IPS DF 6.9 (cell line): ENCODE measurements around the gene HSD17B14.
A peak's percentile ranks its signal among the peaks of the same experiment; 100 is the strongest.
"Not testable (repeated sequence)": the region's sequence is repeated elsewhere in the genome, so short reads cannot be mapped to it uniquely, and the experiment has no call there.

Experiments
- DNase-seq: peaks from one replicate; pipeline ENCODE4 v3.0.0-alpha.2; 2013; ENCODE audit warnings: low read depth, low spot score
- H3K27ac ChIP-seq: one replicate; pipeline ENCODE4 v1.5.1; 2013; ENCODE audit warnings: low read length, control low read depth
- H3K27me3 ChIP-seq: 2 replicates; pipeline ENCODE4 v1.6.1; 2013; ENCODE audit warnings: mild to moderate bottlenecking, low read length; ENCODE audit not compliant: control insufficient read depth, insufficient read depth
- H3K36me3 ChIP-seq: 2 replicates; pipeline ENCODE4 v1.6.1; 2013; ENCODE audit warnings: low read length; ENCODE audit not compliant: control insufficient read depth, insufficient read depth
- H3K4me1 ChIP-seq: 2 replicates; pipeline ENCODE4 v1.6.1; 2013; ENCODE audit warnings: low read length; ENCODE audit not compliant: control insufficient read depth, insufficient read depth
- H3K4me3 ChIP-seq: 2 replicates; pipeline ENCODE4 v1.5.1; 2013; ENCODE audit warnings: mild to moderate bottlenecking, low read length
- H3K9me3 ChIP-seq: 2 replicates; pipeline ENCODE4 v1.6.1; 2013; ENCODE audit warnings: low read length, inconsistent platforms; ENCODE audit not compliant: control insufficient read depth, insufficient read depth
- WGBS: extraction: QIAGEN DNeasy Blood & Tissue Kit; methylation state at CpG from one replicate; pipeline ENCODE4 v1.1.7; 2013; ENCODE audit warnings: mixed read lengths, missing lambda C conversion rate; ENCODE audit not compliant: insufficient read length, insufficient coverage; 5-methylcytosine and 5-hydroxymethylcytosine counted together

HSD17B14 gene

GRCh38 chr19:48846659-48847058 lies 10.4 kb upstream of the HSD17B14 start:
- H3K27ac ChIP-seq, DNase-seq, H3K4me3 ChIP-seq, H3K36me3 ChIP-seq, H3K4me1 ChIP-seq, H3K9me3 ChIP-seq, H3K27me3 ChIP-seq: not testable (repeated sequence)
- no CpG with 5 or more reads among the region's 3 CpGs for WGBS

GRCh38 chr19:48845384-48845783 lies 9.1 kb upstream of the HSD17B14 start:
- H3K9me3 ChIP-seq, result no peaks in the 10 kb centered on the region
- H3K36me3 ChIP-seq, result peaks cover 2% of the 10 kb centered on the region; the same call in 1 of the 2 replicates
- H3K4me1 ChIP-seq, result no peaks in the 10 kb centered on the region
- no peak for DNase-seq
- H3K4me3 ChIP-seq, result no peak overlapping the region
- WGBS, result no CpG with 5 or more reads among the region's 15 CpGs
- no peak overlapping the region for H3K27ac ChIP-seq
- no peaks in the 10 kb centered on the region for H3K27me3 ChIP-seq

GRCh38 chr19:48844472-48844871 lies 8.2 kb upstream of the HSD17B14 start:
- Histone ChIP-seq H3K4me3 (no peak overlapping the region), H3K4me1 (no peaks in the 10 kb centered on the region), H3K27me3 (no peaks in the 10 kb centered on the region), H3K9me3 (no peaks in the 10 kb centered on the region), H3K27ac (no peak overlapping the region), H3K36me3 (peaks cover 2% of the 10 kb centered on the region; the same call in 1 of the 2 replicates)
- no CpG with 5 or more reads among the region's 2 CpGs for WGBS
- no peak for DNase-seq

GRCh38 chr19:48842789-48843162 lies 6.5 kb upstream of the HSD17B14 start:
- Histone ChIP-seq H3K9me3 (no peaks in the 10 kb centered on the region), H3K36me3 (peaks cover 2% of the 10 kb centered on the region; the same call in 1 of the 2 replicates), H3K27me3 (no peaks in the 10 kb centered on the region), H3K4me3 (no peak overlapping the region), H3K4me1 (no peaks in the 10 kb centered on the region), H3K27ac (no peak overlapping the region)
- no peak for DNase-seq
- no CpG with 5 or more reads among the region's 2 CpGs for WGBS

- no peak overlapping the region for H3K4me3 ChIP-seq
- no peaks in the 10 kb centered on the region for H3K27me3 ChIP-seq
- WGBS, result no CpG with 5 or more reads among the region's 6 CpGs
- DNase-seq, result no peak
- no peaks in the 10 kb centered on the region for H3K4me1 ChIP-seq
- H3K27ac ChIP-seq, result no peak overlapping the region
- H3K9me3 ChIP-seq, result no peaks in the 10 kb centered on the region
- H3K36me3 ChIP-seq, result no peaks in the 10 kb centered on the region; the same call in 1 of the 2 replicates
Observed at GRCh38 chr19:48841571-48841970, 5.3 kb upstream of the HSD17B14 start.

- no CpG with 5 or more reads among the region's 16 CpGs for WGBS
- H3K4me1 ChIP-seq, result no peaks in the 10 kb centered on the region
- H3K27me3 ChIP-seq, result no peaks in the 10 kb centered on the region
- no peak for DNase-seq
- no peak overlapping the region for H3K4me3 ChIP-seq
- H3K9me3 ChIP-seq, result no peaks in the 10 kb centered on the region
- no peaks in the 10 kb centered on the region; the same call in 1 of the 2 replicates for H3K36me3 ChIP-seq
- H3K27ac ChIP-seq, result no peak overlapping the region
Observed at GRCh38 chr19:48841047-48841446, 4.8 kb upstream of the HSD17B14 start.

GRCh38 chr19:48837687-48838086 lies 1.4 kb upstream of the HSD17B14 start:
- no CpG with 5 or more reads among the region's 9 CpGs for WGBS
- Histone ChIP-seq H3K4me3 (peak overlapping the region; percentile 35; the same call in 1 of the 2 replicates), H3K36me3 (no peaks in the 10 kb centered on the region), H3K4me1 (no peaks in the 10 kb centered on the region), H3K27me3 (no peaks in the 10 kb centered on the region), H3K9me3 (no peaks in the 10 kb centered on the region), H3K27ac (no peak overlapping the region)
- no peak for DNase-seq

- Histone ChIP-seq H3K27me3 (no peaks in the 10 kb centered on the region), H3K4me3 (peak overlapping the region; percentile 35; the same call in 1 of the 2 replicates), H3K36me3 (no peaks in the 10 kb centered on the region), H3K4me1 (no peaks in the 10 kb centered on the region), H3K27ac (no peak overlapping the region), H3K9me3 (no peaks in the 10 kb centered on the region)
- DNase-seq, result peak; percentile 90
- no CpG with 5 or more reads among the region's 29 CpGs for WGBS
Observed at GRCh38 chr19:48837051-48837524, 797 bp upstream of the HSD17B14 start.

GRCh38 chr19:48835734-48836088 lies 580 bp downstream of the HSD17B14 start:
- whole genome bisulfite sequencing, result no CpG with 5 or more reads among the region's 12 CpGs
- H3K9me3 ChIP-seq, result no peaks in the 10 kb centered on the region
- H3K36me3 ChIP-seq, result no peaks in the 10 kb centered on the region
- H3K4me3 ChIP-seq, result peak overlapping the region; percentile 48; the same call in 1 of the 2 replicates
- DNase-seq, result peak; percentile 92
- no peaks in the 10 kb centered on the region for H3K4me1 ChIP-seq
- no peak overlapping the region for H3K27ac ChIP-seq
- no peaks in the 10 kb centered on the region for H3K27me3 ChIP-seq

GRCh38 chr19:48833977-48834376 lies 2.3 kb downstream of the HSD17B14 start:
- no peak overlapping the region for H3K4me3 ChIP-seq
- H3K36me3 ChIP-seq, result no peaks in the 10 kb centered on the region
- no peak for DNase-seq
- no peaks in the 10 kb centered on the region for H3K4me1 ChIP-seq
- H3K27me3 ChIP-seq, result no peaks in the 10 kb centered on the region
- WGBS, result no CpG with 5 or more reads among the region's 5 CpGs
- H3K9me3 ChIP-seq, result no peaks in the 10 kb centered on the region
- no peak overlapping the region for H3K27ac ChIP-seq

GRCh38 chr19:48833049-48833448 lies 3.2 kb downstream of the HSD17B14 start:
- no peaks in the 10 kb centered on the region for H3K27me3 ChIP-seq
- no CpG with 5 or more reads among the region's 5 CpGs for WGBS

More at GRCh38 chr19:48833049-48833448, 3.2 kb downstream of the HSD17B14 start:
- Histone ChIP-seq H3K4me1 (no peaks in the 10 kb centered on the region), H3K36me3 (no peaks in the 10 kb centered on the region), H3K27ac (no peak overlapping the region), H3K9me3 (no peaks in the 10 kb centered on the region), H3K4me3 (no peak overlapping the region)
- no peak for DNase-seq
